GM19463 (cell line): Measurements from ENCODE around the gene CAST.

Experiments used
- ATAC-seq: cut with Tn5 transposase; IDR thresholded peaks from one replicate; pipeline ENCODE4 v1.9.1; 2021; ENCODE audit warnings: mild to moderate bottlenecking, moderate library complexity; ENCODE audit not compliant: unreplicated experiment

Gene CAST

DNA sequence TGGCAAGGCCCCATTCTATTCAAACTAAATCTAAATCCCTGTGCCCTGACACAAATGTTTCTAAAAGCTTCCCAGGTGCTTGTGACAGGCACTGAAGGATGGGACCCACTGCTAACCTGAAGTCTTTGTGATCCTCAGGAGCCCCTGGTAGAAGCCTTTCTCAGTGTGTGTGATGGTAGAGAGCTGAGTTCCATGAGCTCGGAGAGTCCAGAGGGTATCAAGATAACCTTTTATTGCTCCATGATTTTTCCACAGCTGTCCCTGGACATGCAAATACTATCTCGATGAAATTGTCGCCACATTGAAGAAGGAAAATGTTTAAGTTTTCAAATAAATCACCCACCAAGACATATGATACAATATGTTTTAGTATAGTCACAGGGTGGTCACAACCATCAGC, 7.7 kb downstream of the CAST start:
- no peak for ATAC-seq

- ATAC-seq, result no peak
Observed at GRCh38 chr5:96671441-96671840, 9.3 kb downstream of the CAST start.

DNA sequence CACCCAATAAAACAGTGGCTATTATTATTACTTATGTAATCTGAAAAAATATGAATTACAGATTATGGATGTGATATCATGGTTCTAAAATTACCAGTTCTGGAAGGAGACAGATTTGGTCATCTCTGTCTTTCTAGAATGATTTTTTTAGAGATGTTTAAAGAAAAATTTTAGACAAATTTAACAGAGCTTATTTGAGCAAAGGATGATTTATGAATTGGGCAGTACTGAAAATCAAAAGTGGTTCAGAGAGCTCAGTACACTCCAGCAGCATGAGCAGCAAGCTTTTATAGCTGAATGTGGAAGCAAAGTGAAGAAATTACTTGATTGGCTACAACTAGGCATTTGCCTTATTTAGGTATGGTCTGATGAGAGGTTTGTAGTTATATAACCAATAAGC, 11.0 kb downstream of the CAST start:
- no peak for ATAC-seq

GRCh38 chr5:96675882-96676281, 13.7 kb downstream of the CAST start:
- ATAC-seq, result no peak

- ATAC-seq, result no peak
Observed at GRCh38 chr5:96677496-96677895, 15.3 kb downstream of the CAST start.

DNA sequence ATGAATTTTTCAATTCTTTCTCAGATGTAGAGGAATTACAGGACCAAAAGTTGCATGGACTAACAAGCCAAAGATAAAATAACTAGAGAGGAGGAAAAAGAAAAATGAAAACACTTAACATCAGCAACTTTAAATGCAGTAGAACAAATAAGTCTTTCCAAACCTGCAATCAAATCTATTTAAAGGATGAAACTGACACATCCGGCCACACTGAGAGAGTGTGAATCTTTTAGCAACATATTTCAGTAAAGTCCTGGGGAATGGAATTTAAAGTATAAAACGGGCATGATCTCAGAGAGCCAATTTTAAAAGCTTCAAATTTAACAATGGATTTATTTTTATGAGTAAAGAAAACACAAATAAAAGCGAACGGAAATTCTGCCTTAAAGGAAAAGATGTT, 17.1 kb downstream of the CAST start:
- no peak for ATAC-seq

DNA sequence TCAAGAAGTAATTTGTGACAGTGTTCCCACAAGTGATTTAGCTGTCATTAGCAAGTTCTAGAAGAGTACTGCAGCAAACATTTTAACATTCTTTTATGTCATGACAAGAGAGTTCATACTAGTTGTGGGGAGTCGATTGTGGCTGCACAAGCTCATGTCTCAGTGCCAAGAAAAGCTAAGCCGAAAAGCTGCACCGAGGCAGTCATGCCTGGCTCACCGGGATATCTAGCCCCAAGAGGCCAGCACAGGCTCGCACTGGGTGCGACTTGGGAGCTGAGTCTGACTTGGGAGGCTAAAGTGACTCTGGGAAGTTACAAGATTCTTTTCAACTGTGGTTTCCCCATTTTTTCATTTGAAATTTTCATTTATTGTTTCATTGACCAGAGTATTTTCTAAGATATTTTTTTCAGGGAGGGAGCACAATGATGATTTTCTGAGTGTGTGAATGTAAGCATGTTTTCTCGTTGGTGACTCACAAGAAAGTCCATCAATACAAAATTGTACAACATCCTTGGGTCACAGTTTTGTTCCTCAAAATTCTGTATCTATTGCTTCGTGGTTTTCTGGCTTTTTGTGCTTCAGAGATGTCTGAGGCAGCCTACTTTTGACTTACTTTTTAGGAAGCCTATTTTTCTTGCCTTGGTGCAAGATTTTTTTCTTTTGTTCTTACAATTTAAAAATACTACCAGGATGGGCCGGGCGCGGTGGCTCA, 18.7 kb downstream of the CAST start:
- no peak for ATAC-seq

DNA sequence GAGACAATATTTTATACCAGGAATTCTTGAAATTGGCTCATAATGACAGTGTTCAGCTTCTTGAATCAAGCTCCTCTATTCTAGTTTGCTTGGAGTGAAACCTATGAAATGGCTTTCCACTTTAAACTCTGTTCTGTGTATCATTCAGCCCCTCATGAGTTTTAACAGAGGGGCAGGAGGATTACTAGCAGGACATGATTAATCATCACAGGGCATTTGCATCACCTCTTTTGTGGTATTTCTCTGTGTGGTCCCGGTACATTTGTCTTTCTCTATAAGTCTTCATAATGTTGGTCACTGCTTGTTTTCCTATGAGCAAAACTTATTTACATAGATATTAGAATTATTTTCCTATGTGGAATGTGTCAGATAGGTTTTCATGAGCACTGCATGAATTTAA, 21.2 kb downstream of the CAST start:
- ATAC-seq, result no peak

- ATAC-seq, result no peak
Observed at GRCh38 chr5:96683810-96684209, 21.6 kb downstream of the CAST start.

DNA sequence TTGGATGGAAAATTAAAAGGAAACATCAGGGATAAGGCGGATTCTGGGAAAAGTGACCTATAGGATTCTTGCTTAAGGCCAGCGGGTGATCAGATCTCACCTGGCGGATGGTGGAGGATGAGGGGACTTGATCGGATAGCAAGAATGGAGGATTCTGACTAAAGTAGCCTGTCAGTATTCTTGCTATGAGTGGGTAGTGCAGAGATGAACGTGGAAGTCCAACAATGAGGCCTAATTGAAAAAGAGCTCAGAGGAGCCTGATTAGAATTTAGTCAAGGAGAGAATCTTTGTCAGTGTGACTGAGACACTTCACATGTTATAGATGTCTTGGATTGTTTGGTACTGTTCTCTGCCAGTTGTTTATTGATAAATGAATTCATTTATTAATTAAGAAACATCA, 24.9 kb downstream of the CAST start:
- no peak for ATAC-seq

DNA sequence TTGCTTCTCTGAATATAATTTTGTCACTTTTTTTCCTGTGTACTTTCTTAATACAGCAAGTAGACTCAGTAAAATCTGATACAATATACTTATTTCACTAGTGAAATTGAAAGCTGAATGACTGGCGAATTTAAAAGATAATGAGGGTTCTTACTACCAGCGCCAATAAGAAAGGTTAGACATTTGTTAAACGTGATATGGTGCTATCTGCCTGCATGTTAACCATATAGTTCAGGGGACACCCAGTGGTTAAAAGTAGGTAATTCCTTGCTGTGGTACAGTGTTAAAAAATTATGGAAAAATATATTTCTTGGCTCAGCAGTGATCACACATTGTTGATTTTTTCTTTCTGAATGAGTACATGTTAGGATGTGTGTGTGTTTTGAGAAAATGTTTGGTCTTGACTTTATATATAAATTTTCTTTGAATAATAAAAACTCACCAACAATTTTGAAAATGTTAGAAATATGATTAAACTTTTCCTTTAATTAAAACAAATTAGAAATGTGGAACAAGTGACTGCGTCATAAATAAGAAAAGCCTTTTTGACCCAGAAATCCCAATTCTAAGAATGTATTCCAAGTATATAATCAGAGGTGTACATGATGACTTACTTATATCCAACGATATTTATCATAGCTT, 25.8 kb downstream of the CAST start:
- ATAC-seq, result no peak

DNA sequence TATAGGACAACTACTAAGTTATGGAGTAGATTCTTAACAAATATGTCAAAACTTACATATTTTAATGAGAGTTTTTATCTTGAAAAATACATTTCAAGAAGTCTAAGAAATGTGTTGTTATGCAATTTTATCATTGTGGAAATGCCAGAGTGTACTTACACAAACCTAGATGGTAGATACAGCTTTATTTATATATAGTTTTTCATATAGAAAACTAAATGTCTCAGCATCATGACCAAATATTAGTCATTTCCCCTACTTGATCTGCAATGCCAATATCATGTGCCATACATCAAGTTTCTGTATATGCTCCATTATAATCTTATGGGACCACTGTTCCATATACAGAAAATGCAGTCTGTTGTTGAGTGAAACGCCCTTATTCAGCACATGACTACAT, 28.7 kb downstream of the CAST start:
- no peak for ATAC-seq

DNA sequence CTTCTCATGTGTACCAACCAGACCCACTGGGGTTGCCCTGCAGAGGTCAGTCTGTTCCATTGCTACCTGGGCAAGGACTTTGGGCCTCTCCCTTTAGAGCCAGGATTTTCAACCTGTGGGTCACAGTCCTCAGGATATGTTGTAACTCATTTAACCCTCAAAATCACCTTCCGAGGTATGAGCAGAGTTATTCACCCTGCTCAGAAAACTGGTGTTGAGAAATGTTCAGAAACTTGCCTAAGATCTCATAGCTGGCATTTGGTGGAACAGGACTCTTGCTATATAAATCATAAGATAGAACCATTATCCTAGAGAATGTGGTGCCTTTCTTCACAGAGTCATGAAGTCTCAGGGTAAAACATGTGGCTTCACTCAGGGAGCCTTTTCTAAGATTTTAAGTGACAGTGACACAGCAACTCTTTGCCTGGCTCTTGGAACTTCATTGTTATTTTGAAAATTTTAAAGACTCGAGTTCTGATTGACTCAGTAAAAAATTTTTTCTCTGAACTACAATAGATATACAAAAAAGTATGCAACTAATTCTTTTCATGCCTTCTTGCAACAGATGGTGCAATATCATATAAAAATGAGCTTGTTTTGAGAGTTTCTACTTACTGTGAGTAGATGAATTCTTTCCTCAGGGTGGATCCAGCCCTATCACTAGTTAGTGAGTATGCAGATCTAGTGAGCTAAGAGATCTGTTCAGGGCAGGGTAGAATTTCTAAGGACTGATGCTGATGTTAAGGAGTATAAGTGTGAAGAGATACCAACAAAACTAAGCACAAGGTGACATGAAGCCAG, 29.5 kb downstream of the CAST start:
- ATAC-seq, result no peak

- ATAC-seq, result no peak
Observed at GRCh38 chr5:96692441-96692840, 30.3 kb downstream of the CAST start.

DNA sequence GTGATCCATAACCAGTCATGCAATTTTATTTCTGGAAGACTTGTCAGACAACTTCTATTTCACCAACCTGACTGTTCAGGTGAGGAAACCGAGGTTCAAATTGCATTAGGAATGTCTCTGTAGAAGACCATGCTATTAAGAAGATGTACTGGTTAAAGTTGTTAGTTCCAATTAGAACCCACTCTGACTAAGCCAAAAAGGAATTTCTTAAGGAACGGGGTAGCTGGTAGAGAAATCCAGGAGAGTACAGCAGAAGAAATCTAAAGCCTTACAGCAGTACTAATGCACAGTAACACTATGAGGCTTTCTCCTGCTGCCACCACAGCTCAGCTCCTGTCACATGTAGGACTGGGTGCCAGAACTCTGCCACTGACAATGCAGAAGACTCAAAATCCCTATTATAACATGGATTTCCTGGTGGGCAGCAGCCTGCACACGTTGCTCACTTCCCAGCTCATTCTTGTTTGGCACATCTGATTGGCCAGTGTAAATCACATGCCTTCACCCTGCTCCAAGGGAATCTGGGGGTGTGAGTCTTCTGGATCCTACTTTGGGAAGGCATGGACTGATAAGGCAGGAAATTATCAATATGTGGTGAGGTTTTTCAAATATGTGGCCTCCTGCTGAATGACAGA, 37.1 kb downstream of the CAST start:
- ATAC-seq, result no peak

GRCh38 chr5:96702503-96703383, 40.6 kb downstream of the CAST start:
- ATAC-seq, result peak; percentile 69

GRCh38 chr5:96703384-96703920, 41.3 kb downstream of the CAST start:
- peak; percentile 68 for ATAC-seq

GRCh38 chr5:96703995-96704394, 41.8 kb downstream of the CAST start:
- no peak for ATAC-seq

- ATAC-seq, result no peak
Observed at GRCh38 chr5:96706433-96707111, 44.4 kb downstream of the CAST start.

- ATAC-seq, result no peak
Observed at GRCh38 chr5:96708600-96708999, 46.4 kb downstream of the CAST start.
